ENCODE data around the gene UBE2D3. TPM values are rescaled to one million over a fixed set of nuclear protein-coding genes. Genes with fewer than 3 reads are reported as not detected.

The UBE2D3 gene
- total and polyA plus RNA-seq, 2 experiments from 2014 or later, result 277 to 418 TPM

DNA sequence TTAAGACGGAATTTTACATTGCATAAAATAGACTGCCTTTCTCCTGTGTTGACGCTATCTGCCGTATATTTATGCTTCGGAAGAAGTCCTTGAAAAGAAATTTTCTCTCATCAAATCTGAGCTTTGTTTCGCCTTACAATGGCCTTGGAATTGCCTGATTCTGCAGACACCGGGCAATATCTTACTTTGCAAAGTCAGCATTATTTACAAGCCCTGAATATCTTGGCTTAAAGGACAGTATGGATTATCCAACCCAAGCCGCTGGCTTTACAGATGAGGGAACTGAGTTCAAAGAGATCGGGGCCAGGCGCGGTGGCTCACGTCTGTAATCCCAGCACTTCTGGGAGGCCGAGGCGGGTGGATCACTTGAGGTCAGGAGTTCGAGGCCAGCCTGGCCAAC, 65.4 kb downstream of the UBE2D3 start:
- TF ChIP-seq, protein P1, sequence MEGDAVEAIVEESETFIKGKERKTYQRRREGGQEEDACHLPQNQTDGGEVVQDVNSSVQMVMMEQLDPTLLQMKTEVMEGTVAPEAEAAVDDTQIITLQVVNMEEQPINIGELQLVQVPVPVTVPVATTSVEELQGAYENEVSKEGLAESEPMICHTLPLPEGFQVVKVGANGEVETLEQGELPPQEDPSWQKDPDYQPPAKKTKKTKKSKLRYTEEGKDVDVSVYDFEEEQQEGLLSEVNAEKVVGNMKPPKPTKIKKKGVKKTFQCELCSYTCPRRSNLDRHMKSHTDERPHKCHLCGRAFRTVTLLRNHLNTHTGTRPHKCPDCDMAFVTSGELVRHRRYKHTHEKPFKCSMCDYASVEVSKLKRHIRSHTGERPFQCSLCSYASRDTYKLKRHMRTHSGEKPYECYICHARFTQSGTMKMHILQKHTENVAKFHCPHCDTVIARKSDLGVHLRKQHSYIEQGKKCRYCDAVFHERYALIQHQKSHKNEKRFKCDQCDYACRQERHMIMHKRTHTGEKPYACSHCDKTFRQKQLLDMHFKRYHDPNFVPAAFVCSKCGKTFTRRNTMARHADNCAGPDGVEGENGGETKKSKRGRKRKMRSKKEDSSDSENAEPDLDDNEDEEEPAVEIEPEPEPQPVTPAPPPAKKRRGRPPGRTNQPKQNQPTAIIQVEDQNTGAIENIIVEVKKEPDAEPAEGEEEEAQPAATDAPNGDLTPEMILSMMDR (IDR thresholded peaks at IDR 0.05; ENCODE audit: poor library complexity), result no peak
- TF ChIP-seq EZH2 (IDR thresholded peaks at IDR 0.05; ENCODE audit: borderline replicate concordance) (no peak), EZH2phosphoT487 (IDR thresholded peaks at IDR 0.05; ENCODE audit: low read depth, severe bottlenecking, unreplicated experiment) (no peak)
- Histone ChIP-seq H3K9me3 (ENCODE audit: low read depth) (no peaks in the 10 kb centered on the region), H3K27ac (peak overlapping the region; percentile 88), H3K79me2 (peaks cover 32% of the 10 kb centered on the region), H3K4me3 (peak overlapping the region; percentile 75), H3K4me2 (peak overlapping the region; percentile 80), H3K36me3 (replicated peaks; ENCODE audit: insufficient read depth, low read depth) (no peaks in the 10 kb centered on the region), H3K4me1 (ENCODE audit: insufficient read depth) (peaks cover 7% of the 10 kb centered on the region), H2AFZ (peak overlapping the region; percentile 88), H3K27me3 (no peaks in the 10 kb centered on the region), H4K20me1 (ENCODE audit: insufficient read depth, poor library complexity, severe bottlenecking) (peaks cover 4% of the 10 kb centered on the region), H3K9me2 (replicated peaks; ENCODE audit: insufficient read depth) (no peaks in the 10 kb centered on the region)
- 76% methylated on average over 14 of the region's 14 CpGs for WGBS (ENCODE audit: low lambda C conversion rate, missing lambda C conversion rate)
- no peak for DNase-seq (ENCODE audit: low spot score)

- H3K27me3 ChIP-seq, result no peaks in the 10 kb centered on the region
- peak overlapping the region; percentile 88 for H3K27ac ChIP-seq
- TF ChIP-seq EZH2 (IDR thresholded peaks at IDR 0.05; ENCODE audit: borderline replicate concordance), result no peak
- TF ChIP-seq, protein P1 (IDR thresholded peaks at IDR 0.05; ENCODE audit: poor library complexity), result no peak
- no peak for TF ChIP-seq EZH2phosphoT487 (IDR thresholded peaks at IDR 0.05; ENCODE audit: low read depth, severe bottlenecking, unreplicated experiment)
- 5% methylated on average over 15 of the region's 15 CpGs for WGBS (ENCODE audit: low lambda C conversion rate, missing lambda C conversion rate)
- no peaks in the 10 kb centered on the region for H3K9me2 ChIP-seq (replicated peaks; ENCODE audit: insufficient read depth)
- H3K4me2 ChIP-seq, result peak overlapping the region; percentile 80
- H3K36me3 ChIP-seq (replicated peaks; ENCODE audit: insufficient read depth, low read depth), result no peaks in the 10 kb centered on the region
- H3K9me3 ChIP-seq (ENCODE audit: low read depth), result no peaks in the 10 kb centered on the region
- peak overlapping the region; percentile 75 for H3K4me3 ChIP-seq
- H3K4me1 ChIP-seq (ENCODE audit: insufficient read depth), result peaks cover 7% of the 10 kb centered on the region
- H2AFZ ChIP-seq, result peak overlapping the region; percentile 88
- peaks cover 4% of the 10 kb centered on the region for H4K20me1 ChIP-seq (ENCODE audit: insufficient read depth, poor library complexity, severe bottlenecking)
- DNase-seq (ENCODE audit: low spot score), result peak; percentile 34
- peaks cover 38% of the 10 kb centered on the region for H3K79me2 ChIP-seq
Observed at GRCh38 chr4:102761296-102761701, 66.1 kb downstream of the UBE2D3 start.

- TF ChIP-seq EZH2phosphoT487 (IDR thresholded peaks at IDR 0.05; ENCODE audit: low read depth, severe bottlenecking, unreplicated experiment), result no peak
- TF ChIP-seq, protein P1 (IDR thresholded peaks at IDR 0.05; ENCODE audit: poor library complexity), result no peak
- TF ChIP-seq EZH2 (IDR thresholded peaks at IDR 0.05; ENCODE audit: borderline replicate concordance), result no peak
- H3K4me3 ChIP-seq, result peak within 1 kb of the TSS; percentile 75
- H3K9me3 ChIP-seq (ENCODE audit: low read depth), result no peaks in the 10 kb centered on the region
- peak; percentile 95 for DNase-seq (ENCODE audit: low spot score)
- peaks cover 7% of the 10 kb centered on the region for H3K4me1 ChIP-seq (ENCODE audit: insufficient read depth)
- H3K4me2 ChIP-seq, result peak within 1 kb of the TSS; percentile 80
- peak within 1 kb of the TSS; percentile 88 for H2AFZ ChIP-seq
- 2% methylated on average over 50 of the region's 60 CpGs for WGBS (ENCODE audit: low lambda C conversion rate, missing lambda C conversion rate)
- H3K9me2 ChIP-seq (replicated peaks; ENCODE audit: insufficient read depth), result no peaks in the 10 kb centered on the region
- H3K27ac ChIP-seq, result peak within 1 kb of the TSS; percentile 88
- no peaks in the 10 kb centered on the region for H3K36me3 ChIP-seq (replicated peaks; ENCODE audit: insufficient read depth, low read depth)
- peaks cover 43% of the 10 kb centered on the region for H3K79me2 ChIP-seq
- H4K20me1 ChIP-seq (ENCODE audit: insufficient read depth, poor library complexity, severe bottlenecking), result peaks cover 4% of the 10 kb centered on the region
- no peaks in the 10 kb centered on the region for H3K27me3 ChIP-seq
Observed at GRCh38 chr4:102760645-102761295, 66.6 kb downstream of the UBE2D3 start, which contains the start of gene MANBA. MANBA (minus strand) TSS chr4:102760968; CDS start chr4:102760894, 74 bp downstream.

All from hepatocyte (in vitro differentiated cells).